Breast epithelium (tissue), 4 donors: Measurements from ENCODE around the gene AURKAIP1. TPM values are rescaled to one million over a fixed set of nuclear protein-coding genes. Genes with fewer than 3 reads are reported as not detected.
"Not testable (repeated sequence)": the region's sequence is repeated elsewhere in the genome, so short reads cannot be mapped to it uniquely, and the experiment has no call there.

ENCODE experiments used
- DNase-seq, 2 donors: peaks; one replicate each; pipeline ENCODE4 v3.0.0-alpha.2; 2019; ENCODE audit warnings: low spot score in 2 of 2
- H3K27ac ChIP-seq, 2 donors: fragments of 200-600 bp; sonication (generic) in 1 of 2; one replicate each; pipeline ENCODE4 v1.5.1; 2016 to 2019; ENCODE audit warnings: mild to moderate bottlenecking in 1 of 2
- H3K27me3 ChIP-seq, 2 donors: fragments of 200-600 bp; sonication (generic) in 1 of 2; one replicate each; pipeline versions ENCODE4 v1.5.1 to v1.6.0; 2017 to 2019; ENCODE audit warnings: control low read depth in 1 of 2, mild to moderate bottlenecking in 1 of 2
- H3K36me3 ChIP-seq: fragments of 200-600 bp; one replicate; pipeline ENCODE4 v1.5.1; 2019
- H3K4me1 ChIP-seq, 2 donors: fragments of 200-600 bp; sonication (generic); one replicate each; pipeline ENCODE4 v1.5.1; 2016 to 2019; ENCODE audit warnings: control low read depth in 1 of 2
- H3K4me3 ChIP-seq, 3 donors: fragments of 200-600 bp; sonication (generic); 1 replicate in 2 of 3; 2 replicates in 1 of 3; pipeline ENCODE4 v1.5.1; 2016 to 2019; ENCODE audit warnings: mild to moderate bottlenecking in 3 of 3, moderate library complexity in 2 of 3
- H3K9me3 ChIP-seq, 2 donors: fragments of 200-600 bp; sonication (generic) in 1 of 2; one replicate each; pipeline ENCODE4 v1.5.1; 2016 to 2019; ENCODE audit warnings: control low read depth in 1 of 2
- POLR2A ChIP-seq: fragments of 450-650 bp; IDR thresholded peaks from one replicate; pipeline ENCODE4 v1.6.1; 2016; ENCODE audit warnings: antibody characterized with exemption, mild to moderate bottlenecking, moderate library complexity
- POLR2AphosphoS5 ChIP-seq, 3 donors: sonication (generic); formaldehyde crosslinking; IDR thresholded peaks; one replicate each; pipeline ENCODE4 v1.6.1; 2017; ENCODE audit warnings: antibody characterized with exemption in 3 of 3
- intact Hi-C: fragments of 100-400 bp; cut with DNase I; formaldehyde crosslinking; loops from one replicate; pipeline ENCODE4 v1.15.1; 2023; ENCODE audit warnings: low total_unique reads
- total RNA-seq, 3 donors: library from RNA; depleted of rRNA; stranded (reverse); fragments of >200 nt; gene quantifications; one replicate each; pipeline ENCODE4 v1.1.0, GENCODE V29; 2016
- TF ChIP-seq, protein P1 (sequence below), 3 donors: fragments of 450-650 bp; IDR thresholded peaks; one replicate each; pipeline ENCODE4 v1.5.1; 2016 to 2017; ENCODE audit warnings: antibody characterized with exemption in 3 of 3, mild to moderate bottlenecking in 3 of 3, moderate library complexity in 3 of 3

The AURKAIP1 gene
- total RNA-seq, 3 donors from 2014 or later: 91.3 to 116 (median 99.6) TPM

DNA sequence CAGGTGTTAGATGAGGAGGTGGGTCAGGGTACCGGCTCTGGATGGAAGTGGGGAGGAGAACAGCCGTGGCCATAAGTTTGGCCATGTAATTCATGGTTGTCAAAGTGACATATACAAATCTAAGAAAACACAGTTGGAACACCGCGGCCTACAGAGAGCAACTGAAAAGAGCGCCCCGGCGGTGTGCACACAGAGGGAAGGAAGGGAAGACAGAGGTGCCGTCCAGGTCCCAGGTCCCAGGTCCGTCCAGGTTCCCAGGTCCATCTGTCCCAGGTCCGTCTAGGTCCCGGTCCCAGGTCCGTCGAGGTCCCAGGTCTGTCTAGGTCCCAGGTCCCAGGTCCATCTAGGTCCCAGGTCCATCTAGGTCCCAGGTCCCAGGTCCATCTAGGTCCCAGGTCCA is 36.6 kb upstream of the AURKAIP1 start:
- DNase-seq: no peak
- Histone ChIP-seq H3K4me1 (no peaks in the 10 kb centered on the region), H3K27ac (no peak overlapping the region), H3K27me3 (no peaks in the 10 kb centered on the region), H3K36me3 (no peaks in the 10 kb centered on the region), H3K4me3 (no peak overlapping the region), H3K9me3 (no peaks in the 10 kb centered on the region)
- intact Hi-C loops: no loop called here
- TF ChIP-seq POLR2A (no peak), POLR2AphosphoS5 (IDR thresholded peaks at IDR 0.05) (no peak)
- TF ChIP-seq, protein P1, sequence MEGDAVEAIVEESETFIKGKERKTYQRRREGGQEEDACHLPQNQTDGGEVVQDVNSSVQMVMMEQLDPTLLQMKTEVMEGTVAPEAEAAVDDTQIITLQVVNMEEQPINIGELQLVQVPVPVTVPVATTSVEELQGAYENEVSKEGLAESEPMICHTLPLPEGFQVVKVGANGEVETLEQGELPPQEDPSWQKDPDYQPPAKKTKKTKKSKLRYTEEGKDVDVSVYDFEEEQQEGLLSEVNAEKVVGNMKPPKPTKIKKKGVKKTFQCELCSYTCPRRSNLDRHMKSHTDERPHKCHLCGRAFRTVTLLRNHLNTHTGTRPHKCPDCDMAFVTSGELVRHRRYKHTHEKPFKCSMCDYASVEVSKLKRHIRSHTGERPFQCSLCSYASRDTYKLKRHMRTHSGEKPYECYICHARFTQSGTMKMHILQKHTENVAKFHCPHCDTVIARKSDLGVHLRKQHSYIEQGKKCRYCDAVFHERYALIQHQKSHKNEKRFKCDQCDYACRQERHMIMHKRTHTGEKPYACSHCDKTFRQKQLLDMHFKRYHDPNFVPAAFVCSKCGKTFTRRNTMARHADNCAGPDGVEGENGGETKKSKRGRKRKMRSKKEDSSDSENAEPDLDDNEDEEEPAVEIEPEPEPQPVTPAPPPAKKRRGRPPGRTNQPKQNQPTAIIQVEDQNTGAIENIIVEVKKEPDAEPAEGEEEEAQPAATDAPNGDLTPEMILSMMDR (IDR thresholded peaks at IDR 0.05): no peak

DNA sequence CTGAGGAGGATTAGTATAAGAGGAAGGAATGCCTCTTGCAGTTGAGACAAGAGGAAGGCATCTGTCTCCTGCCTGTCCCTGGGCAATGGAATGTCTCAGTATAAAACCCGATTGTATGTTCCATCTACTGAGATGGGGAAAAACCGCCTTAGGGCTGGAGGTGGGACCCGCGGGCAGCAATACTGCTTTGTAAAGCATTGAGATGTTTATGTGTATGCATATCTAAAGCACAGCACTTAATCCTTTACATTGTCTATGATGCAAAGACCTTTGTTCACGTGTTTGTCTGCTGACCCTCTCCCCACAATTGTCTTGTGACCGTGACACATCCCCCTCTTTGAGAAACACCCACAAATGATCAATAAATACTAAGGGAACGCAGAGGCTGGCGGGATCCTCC is 35.2 kb upstream of the AURKAIP1 start:
- DNase-seq, H3K27ac ChIP-seq, H3K9me3 ChIP-seq, H3K36me3 ChIP-seq, H3K27me3 ChIP-seq, H3K4me1 ChIP-seq, H3K4me3 ChIP-seq, intact Hi-C loops: not testable (repeated sequence)

DNA sequence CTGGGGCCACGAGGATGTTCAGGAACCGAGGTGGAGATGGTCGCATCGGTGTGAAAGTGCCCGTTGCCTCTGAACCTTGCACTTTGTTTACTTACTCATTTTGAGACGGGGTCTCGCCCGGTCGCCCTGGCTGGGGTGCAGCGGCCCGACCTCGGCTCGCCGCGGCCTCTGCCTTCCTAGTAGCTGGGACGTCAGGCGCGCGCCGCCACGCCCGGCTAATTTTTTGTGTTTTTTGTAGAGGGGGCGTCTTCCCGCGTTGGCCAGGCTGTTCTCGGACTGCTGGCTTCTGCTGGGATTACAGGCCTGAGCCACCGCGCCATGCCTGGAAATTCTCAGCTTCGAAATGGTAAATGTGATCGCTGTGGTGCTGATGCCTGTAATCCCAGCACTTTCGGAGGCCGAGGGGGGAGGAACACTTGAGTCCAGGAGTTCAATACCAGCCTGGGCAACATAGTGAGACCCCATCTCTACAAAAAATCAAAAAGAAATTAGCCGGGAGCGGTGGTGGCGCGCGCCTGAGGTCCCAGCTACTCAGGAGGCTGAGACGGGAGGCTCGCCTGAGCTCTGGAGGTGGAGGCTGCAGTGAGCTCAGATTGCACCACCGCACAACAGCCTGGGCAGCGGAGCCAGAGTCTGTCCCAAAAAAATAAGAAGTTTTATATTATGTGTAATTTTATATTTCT is 32.8 kb upstream of the AURKAIP1 start:
- no peak for DNase-seq
- Histone ChIP-seq H3K36me3 (no peaks in the 10 kb centered on the region), H3K4me1 (peaks cover 5 to 7% of the 10 kb centered on the region in 2 donors), H3K27me3 (no peaks in the 10 kb centered on the region), H3K4me3 (peak overlapping the region; percentile 87 to 97 (median 96)), H3K27ac (peak overlapping the region; percentile 89 to 91), H3K9me3 (no peaks in the 10 kb centered on the region)
- intact Hi-C loops: no loop called here
- no peak for TF ChIP-seq POLR2AphosphoS5 (IDR thresholded peaks at IDR 0.05)
- TF ChIP-seq POLR2A: no peak
- TF ChIP-seq, protein P1 (IDR thresholded peaks at IDR 0.05): no peak

DNA sequence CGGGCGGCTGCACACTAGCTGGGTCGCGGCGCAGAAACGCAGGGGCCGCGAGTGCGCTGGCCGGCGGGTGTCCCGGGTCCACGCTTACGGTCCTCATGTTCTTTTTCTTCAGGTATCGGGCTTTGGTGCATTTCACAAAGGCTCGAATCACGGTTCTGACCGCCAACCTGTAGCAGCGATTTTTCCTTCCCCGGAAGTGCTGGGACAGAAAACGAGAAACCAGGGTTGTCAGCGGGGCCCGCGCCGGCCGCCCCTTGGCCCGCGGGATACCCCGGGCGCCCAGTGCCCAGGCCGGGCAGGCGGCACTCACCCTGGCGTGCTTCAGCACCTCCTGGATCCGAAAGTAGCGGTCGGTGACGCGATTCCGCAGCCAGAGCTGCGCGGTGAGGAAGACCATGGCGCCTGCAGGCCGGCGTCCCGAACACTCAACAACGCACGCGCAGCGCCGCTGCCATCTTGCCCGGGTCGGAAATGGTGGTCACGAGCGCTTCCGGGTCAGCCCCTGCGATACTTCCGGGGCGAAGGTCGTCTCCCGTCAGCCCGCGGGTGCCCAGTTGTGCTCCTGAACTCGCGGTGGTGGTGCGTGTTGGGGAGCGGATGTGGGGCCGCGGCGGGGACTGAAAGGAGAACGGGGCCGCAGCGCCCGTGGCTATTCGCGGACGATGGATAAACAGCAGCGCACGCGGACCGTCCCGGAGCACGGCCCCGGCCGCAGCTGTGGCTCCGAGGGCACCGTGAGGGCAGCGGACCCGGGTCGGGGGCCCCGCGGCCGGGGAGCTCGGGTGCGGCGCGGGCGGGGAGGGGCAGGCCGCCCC is 32.0 kb upstream of the AURKAIP1 start, which contains the start of gene MRPL20:
MRPL20 (minus strand) TSS at position 473 of the 815 bp plus-strand sequence; CDS start at position 397, 76 bp downstream.
- peak; percentile 92 to 94 for DNase-seq
- no peaks in the 10 kb centered on the region for H3K27me3 ChIP-seq
- TF ChIP-seq POLR2AphosphoS5 (IDR thresholded peaks at IDR 0.05) (peak; percentile 96 to 97 (median 97)), POLR2A (peak; percentile 70)
- TF ChIP-seq, protein P1 (IDR thresholded peaks at IDR 0.05): no peak
- no peaks in the 10 kb centered on the region for H3K9me3 ChIP-seq
- H3K4me1 ChIP-seq: peaks cover 5 to 7% of the 10 kb centered on the region in 2 donors
- H3K4me3 ChIP-seq: peak within 1 kb of the TSS; percentile 87 to 97 (median 96)
- intact Hi-C loops: no loop called here
- H3K27ac ChIP-seq: peak within 1 kb of the TSS; percentile 89 to 91
- H3K36me3 ChIP-seq: no peaks in the 10 kb centered on the region

DNA sequence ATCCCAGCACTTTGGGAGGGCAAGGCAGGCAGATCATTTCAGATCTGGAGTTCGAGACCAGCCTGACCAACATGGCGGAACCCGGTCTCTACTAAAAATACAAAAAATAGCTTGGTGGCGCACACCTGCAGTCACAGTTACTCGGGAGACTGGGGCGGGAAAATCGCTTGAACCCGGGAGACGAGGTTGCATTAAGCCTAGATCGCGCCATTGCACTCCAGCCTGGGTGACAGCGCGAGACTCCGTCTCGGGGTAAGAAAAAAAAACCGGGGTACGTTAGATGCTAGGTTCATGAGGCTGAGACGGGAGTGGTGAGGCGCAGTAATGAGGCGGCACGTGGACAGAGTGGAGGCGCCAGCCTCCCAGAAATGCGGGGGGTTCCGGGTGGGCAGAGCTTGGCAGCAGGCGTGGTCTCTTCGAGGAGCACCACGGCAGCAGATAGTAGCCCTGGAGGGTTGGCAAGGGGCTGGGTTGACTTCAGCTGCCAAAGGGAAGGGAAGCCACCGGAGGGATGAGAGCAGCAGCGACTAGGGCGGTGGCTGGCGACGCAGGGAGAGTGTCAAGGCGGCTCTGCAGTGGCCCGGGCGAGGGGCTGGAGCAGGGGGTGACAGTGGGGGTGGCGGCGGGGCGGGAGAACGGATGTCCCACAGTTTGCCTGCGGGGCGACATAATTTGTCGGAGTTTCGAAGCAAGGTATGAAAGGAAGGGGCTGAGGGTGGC is 31.3 kb upstream of the AURKAIP1 start:
- Histone ChIP-seq H3K27ac (peak overlapping the region; percentile 89 to 91), H3K4me3 (peak overlapping the region; percentile 87 to 97 (median 96)), H3K9me3 (no peaks in the 10 kb centered on the region), H3K27me3 (no peaks in the 10 kb centered on the region), H3K36me3 (no peaks in the 10 kb centered on the region), H3K4me1 (peaks cover 5 to 7% of the 10 kb centered on the region in 2 donors)
- no peak for TF ChIP-seq POLR2A
- TF ChIP-seq, protein P1 (IDR thresholded peaks at IDR 0.05): no peak
- no peak for TF ChIP-seq POLR2AphosphoS5 (IDR thresholded peaks at IDR 0.05)
- DNase-seq: no peak
- intact Hi-C loops: no loop called here
